IMR-90 (cell line): Measurements from ENCODE around the gene ERP27. TPM values are rescaled to one million over a fixed set of nuclear protein-coding genes. Genes with fewer than 3 reads are reported as not detected.
A peak's percentile ranks its signal among the peaks of the same experiment; 100 is the strongest.

Source experiments
- ATAC-seq: fragments of 200-7000 bp; cut with Tn5 transposase; 2 replicates; pipeline ENCODE4 v1.9.1; 2020; ENCODE audit warnings: low read depth, mild to moderate bottlenecking, moderate library complexity
- BruUV-seq: library from RNA; stranded (reverse); fragments of 400-500 nt; replicated peaks from 2 replicates; lab custom pipeline; 2021; lab: Mats Ljungman, UMichigan
- CTCF ChIA-PET: fragments of 300-600 bp; formaldehyde crosslinking; extraction: SDS; loops from one replicate; lab custom pipeline; 2021; ENCODE audit warnings: antibody characterized with exemption; lab: Yijun Ruan, JAX
- POLR2A ChIA-PET: fragments of 300-600 bp; sonication (Branson Sonifier 250); formaldehyde crosslinking; loops from one replicate; lab custom pipeline; 2022; ENCODE audit warnings: antibody characterized with exemption; ENCODE audit not compliant: unreplicated experiment; lab: Charles Lee
- DNase-seq: peaks from one replicate; pipeline ENCODE4 v3.0.0; 2013
- H2AFZ ChIP-seq: replicated peaks from 2 replicates; pipeline ENCODE3; 2013; ENCODE audit warnings: low read length, mild to moderate bottlenecking; ENCODE audit not compliant: poor library complexity
- H2AK5ac ChIP-seq: 2 replicates; pipeline ENCODE4 v1.6.1; 2013; ENCODE audit warnings: low read depth, low read length, inconsistent platforms
- H2AK9ac ChIP-seq: replicated peaks from 2 replicates; pipeline ENCODE3; 2013; ENCODE audit warnings: mild to moderate bottlenecking, low read depth, low read length, moderate library complexity; ENCODE audit not compliant: poor library complexity
- H2BK120ac ChIP-seq: 2 replicates; pipeline ENCODE4 v1.6.1; 2013; ENCODE audit warnings: low read depth, low read length, inconsistent platforms
- H2BK15ac ChIP-seq: 3 replicates; pipeline ENCODE4 v1.6.1; 2013; ENCODE audit warnings: low read depth, low read length, inconsistent platforms
- H2BK20ac ChIP-seq: 2 replicates; pipeline ENCODE4 v1.6.1; 2013; ENCODE audit warnings: low read depth, mild to moderate bottlenecking, inconsistent platforms, low read length, moderate library complexity
- H2BK5ac ChIP-seq: 2 replicates; pipeline ENCODE4 v1.6.1; 2013; ENCODE audit warnings: mild to moderate bottlenecking, low read depth, low read length, inconsistent platforms; ENCODE audit not compliant: poor library complexity, severe bottlenecking
- H3K14ac ChIP-seq: replicated peaks from 2 replicates; pipeline ENCODE4 v1.6.1; 2013; ENCODE audit warnings: low read depth, low read length, inconsistent platforms
- H3K18ac ChIP-seq: 2 replicates; pipeline ENCODE4 v1.6.1; 2013; ENCODE audit warnings: low read depth, low read length, control low read depth
- H3K23ac ChIP-seq: 2 replicates; pipeline ENCODE4 v1.6.1; 2013; ENCODE audit warnings: low read depth, low read length, inconsistent platforms
- H3K27ac ChIP-seq: 2 replicates; pipeline ENCODE4 v1.5.1; 2013; ENCODE audit warnings: mild to moderate bottlenecking, control low read depth, low read length; ENCODE audit not compliant: insufficient read depth
- H3K27me3 ChIP-seq: 2 replicates; pipeline ENCODE4 v1.6.1; 2013; ENCODE audit warnings: low read length; ENCODE audit not compliant: control insufficient read depth, insufficient read depth
- H3K36me3 ChIP-seq: 2 replicates; pipeline ENCODE4 v1.6.1; 2013; ENCODE audit warnings: low read length, mixed read lengths; ENCODE audit not compliant: control insufficient read depth, insufficient read depth
- H3K4ac ChIP-seq: 2 replicates; pipeline ENCODE4 v1.6.1; 2013; ENCODE audit warnings: low read depth, low read length, inconsistent platforms
- H3K4me1 ChIP-seq: 2 replicates; pipeline ENCODE4 v1.6.1; 2013; ENCODE audit warnings: low read length, mixed read lengths; ENCODE audit not compliant: control insufficient read depth, insufficient read depth
- H3K4me2 ChIP-seq: 2 replicates; pipeline ENCODE4 v1.6.1; 2013; ENCODE audit warnings: low read depth, mild to moderate bottlenecking, control low read depth, low read length, moderate library complexity
- H3K4me3 ChIP-seq: 2 replicates; pipeline ENCODE4 v1.5.1; 2013; ENCODE audit warnings: low read depth, mild to moderate bottlenecking, control low read depth, low read length, moderate library complexity; ENCODE audit not compliant: insufficient read depth
- H3K56ac ChIP-seq: 2 replicates; pipeline ENCODE4 v1.6.1; 2013; ENCODE audit warnings: low read length, inconsistent platforms; ENCODE audit not compliant: insufficient read depth; ENCODE audit errors: extremely low read depth
- H3K79me1 ChIP-seq, 2 experiments: 2 replicates each; pipeline ENCODE4 v1.6.1; 2013; ENCODE audit warnings: low read length in 2 of 2, inconsistent platforms in 1 of 2, low read depth in 1 of 2
- H3K9ac ChIP-seq: 2 replicates; pipeline ENCODE4 v1.6.1; 2013; ENCODE audit warnings: low read depth, low read length, control low read depth
- H3K9me1 ChIP-seq: 2 replicates; pipeline ENCODE4 v1.6.1; 2013; ENCODE audit warnings: low read length, inconsistent platforms; ENCODE audit not compliant: insufficient read depth
- H3K9me3 ChIP-seq: 2 replicates; pipeline ENCODE4 v1.6.1; 2013; ENCODE audit warnings: low read length; ENCODE audit not compliant: control insufficient read depth, insufficient read depth
- H4K20me1 ChIP-seq: 2 replicates; pipeline ENCODE4 v1.6.1; 2013; ENCODE audit warnings: low read length, inconsistent platforms; ENCODE audit not compliant: insufficient read depth
- H4K5ac ChIP-seq: 2 replicates; pipeline ENCODE4 v1.6.1; 2013; ENCODE audit warnings: mild to moderate bottlenecking, low read depth, low read length, control low read depth
- H4K8ac ChIP-seq, 2 experiments: 2 replicates each; pipeline ENCODE4 v1.6.1; 2013; ENCODE audit warnings: low read depth in 2 of 2, low read length in 2 of 2, control low read depth in 1 of 2, inconsistent platforms in 1 of 2
- H4K91ac ChIP-seq: 2 replicates; pipeline ENCODE4 v1.6.1; 2013; ENCODE audit warnings: low read depth, low read length, inconsistent platforms; ENCODE audit not compliant: insufficient read depth
- CEBPB ChIP-seq: IDR thresholded peaks from 2 replicates; pipeline ENCODE4 v1.6.1; 2012; ENCODE audit warnings: low read depth, low read length, improper control_type of control experiment
- SMC3 ChIP-seq: fragments of 150-350 bp; IDR thresholded peaks from 2 replicates; pipeline ENCODE4 v1.6.1; 2016; ENCODE audit warnings: low read depth, mild to moderate bottlenecking, antibody characterized with exemption, low read length, moderate library complexity
- WGBS, 2 experiments: methylation state at CpG; one replicate each; pipeline versions ENCODE4 v1.1.5 to v1.1.7; 2013; ENCODE audit warnings: missing lambda C conversion rate in 2 of 2; ENCODE audit not compliant: insufficient read length in 1 of 2; ENCODE audit errors: extremely low coverage in 2 of 2; 5-methylcytosine and 5-hydroxymethylcytosine counted together
- dilution Hi-C: fragments of 300-500 bp; cut with HindIII; formaldehyde crosslinking; loops from one replicate; pipeline ENCODE4 v1.14.3; 2018; ENCODE audit warnings: low sequenced_read_pairs; ENCODE audit not compliant: unreplicated experiment
- in situ Hi-C: fragments of 300-500 bp; cut with MboI; formaldehyde crosslinking; loops from 3 replicates; pipeline ENCODE4 v1.14.3; 2019; ENCODE audit warnings: low sequenced_read_pairs, inconsistent platforms, mixed read lengths
- intact Hi-C: fragments of 100-400 bp; cut with micrococcal nuclease; formaldehyde crosslinking; loops from 2 replicates; pipeline ENCODE4 v1.10.0; 2022
- polyA plus RNA-seq, 3 experiments: library from polyadenylated mRNA; depleted of rRNA; stranded (reverse); fragments of >200 nt; gene quantifications; 2 replicates each; pipeline ENCODE4 v1.2.3, GENCODE V29; 2012; ENCODE audit warnings: low replicate concordance in 1 of 3
- total RNA-seq: library from RNA; depleted of rRNA; stranded (reverse); fragments of >200 nt; gene quantifications from 2 replicates; pipeline ENCODE4 v1.2.3, GENCODE V29; 2012

Gene ERP27
- total and polyA plus RNA-seq, 2 of the 4 experiments (the other 2 are of a cell fraction) = not detected

DNA sequence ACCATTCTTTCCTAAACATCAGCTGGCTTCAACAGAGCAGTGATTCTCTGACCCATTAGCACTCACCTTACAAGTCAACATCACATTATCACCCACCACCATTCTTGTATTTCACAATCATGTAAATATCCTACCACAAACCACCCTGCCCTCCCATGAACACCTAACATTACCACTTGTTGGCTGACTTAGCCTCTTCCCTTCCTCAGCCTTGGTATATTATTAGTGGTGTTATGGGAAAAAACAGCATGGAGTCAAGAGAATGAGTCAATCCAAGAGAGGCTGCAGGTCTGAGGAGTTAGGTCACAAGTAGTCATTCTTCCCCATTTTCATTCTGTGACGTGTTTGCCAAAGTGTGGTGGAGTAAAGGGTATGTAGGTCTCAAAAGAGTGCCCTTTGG, 30.4 kb downstream of the ERP27 start:
- Histone ChIP-seq H3K14ac (no peak overlapping the region), H4K91ac (no peak overlapping the region), H3K27ac (no peak overlapping the region), H3K18ac (no peak overlapping the region), H3K4ac (no peak overlapping the region), H4K20me1 (no peaks in the 10 kb centered on the region), H3K9ac (no peak overlapping the region), H4K5ac (no peak overlapping the region), H3K56ac (no peak overlapping the region), H2BK120ac (no peak overlapping the region), H3K9me1 (no peaks in the 10 kb centered on the region), H3K4me2 (no peak overlapping the region), H2AK9ac (no peak overlapping the region), H3K4me3 (no peak overlapping the region), H2AFZ (no peak overlapping the region), H3K23ac (no peak overlapping the region), H2BK15ac (no peak overlapping the region), H3K36me3 (no peaks in the 10 kb centered on the region), H3K4me1 (peaks cover 3% of the 10 kb centered on the region), H2BK20ac (no peak overlapping the region), H3K27me3 (no peaks in the 10 kb centered on the region), H3K79me1 (no peaks in the 10 kb centered on the region), H2AK5ac (no peak overlapping the region), H3K9me3 (no peaks in the 10 kb centered on the region), H2BK5ac (no peak overlapping the region), H4K8ac (no peak overlapping the region)
- ChIA-PET CTCF (no interaction called here), POLR2A (no interaction called here)
- ATAC-seq = no peak
- no TSS peak for BruUV-seq
- TF ChIP-seq SMC3 (no peak), CEBPB (0 out of 2 replicates have a peak, but pooled peaks have one; percentile 36)
- in situ Hi-C loops (no loop called here), dilution Hi-C loops (no loop called here), intact Hi-C loops (no loop called here)
- no CpG with 5 or more reads among the region's 1 CpG for WGBS, 2 experiments
- peak; percentile 10 for DNase-seq
